GM18526 (cell line): Measurements from ENCODE around the gene ATG101.

ENCODE experiments used
- POLR2A ChIP-seq: IDR thresholded peaks from 3 replicates; pipeline ENCODE4 v1.6.1; 2011; ENCODE audit not compliant: insufficient read length; ENCODE audit errors: extremely low read depth

The ATG101 gene

DNA sequence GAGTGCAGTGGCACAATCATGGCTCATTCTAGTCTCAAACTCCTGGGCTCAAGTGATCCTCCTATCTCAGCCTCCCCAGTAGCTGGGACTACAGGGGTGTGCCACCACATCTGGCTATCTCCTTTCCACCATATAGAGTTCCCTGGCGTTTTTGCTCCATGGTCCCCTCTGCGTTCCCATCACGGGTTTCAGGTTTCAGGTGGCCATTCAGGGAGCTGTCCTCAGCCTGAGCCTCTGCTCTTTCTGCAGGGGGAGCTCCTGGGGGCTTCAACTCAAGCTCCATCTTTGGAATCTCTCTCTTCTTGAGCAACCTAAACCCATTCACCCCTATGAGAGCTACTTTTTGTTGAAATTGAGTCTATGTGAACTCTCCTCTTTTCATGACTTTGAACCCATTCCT is 21.3 kb downstream of the ATG101 start:
- TF ChIP-seq POLR2A, result no peak

DNA sequence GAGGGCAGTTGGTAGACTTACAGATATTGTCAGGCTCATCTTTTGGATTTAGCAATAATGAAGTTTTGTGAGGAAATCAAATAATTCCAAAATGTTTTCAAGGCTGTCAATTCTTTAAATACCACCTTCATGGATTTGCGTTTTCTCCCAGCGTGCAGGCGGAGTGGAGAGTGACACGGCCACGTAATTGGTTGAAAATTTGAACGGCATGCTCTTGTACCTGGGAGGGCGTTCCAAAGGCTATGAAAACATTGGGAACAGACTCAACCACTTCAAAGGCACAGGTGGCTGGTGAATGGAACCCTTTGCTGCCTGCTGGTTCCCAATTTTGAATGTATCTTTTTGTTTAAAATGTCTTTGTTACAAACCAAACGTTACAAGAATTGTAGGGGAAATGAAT is 22.1 kb downstream of the ATG101 start:
- no peak for TF ChIP-seq POLR2A

DNA sequence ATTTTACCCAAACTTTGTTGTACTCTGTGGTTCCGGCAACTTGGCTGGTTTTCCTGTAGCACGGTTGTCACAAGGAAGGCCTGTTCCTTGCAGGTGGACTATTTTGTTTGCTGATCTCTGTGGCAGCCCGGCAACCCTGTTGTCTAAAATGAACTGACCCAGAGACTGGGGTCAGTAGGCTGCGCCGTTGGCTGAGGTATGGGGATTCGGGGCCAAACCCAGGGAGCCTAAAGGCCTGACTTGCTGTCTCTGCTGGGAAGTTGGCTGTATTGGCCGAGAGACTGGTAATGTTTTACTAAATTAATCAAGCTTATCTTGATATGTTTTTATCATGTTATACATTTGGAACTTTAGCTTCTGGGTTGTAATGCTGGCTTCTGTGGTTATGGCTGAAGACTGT is 23.6 kb downstream of the ATG101 start:
- no peak for TF ChIP-seq POLR2A

DNA sequence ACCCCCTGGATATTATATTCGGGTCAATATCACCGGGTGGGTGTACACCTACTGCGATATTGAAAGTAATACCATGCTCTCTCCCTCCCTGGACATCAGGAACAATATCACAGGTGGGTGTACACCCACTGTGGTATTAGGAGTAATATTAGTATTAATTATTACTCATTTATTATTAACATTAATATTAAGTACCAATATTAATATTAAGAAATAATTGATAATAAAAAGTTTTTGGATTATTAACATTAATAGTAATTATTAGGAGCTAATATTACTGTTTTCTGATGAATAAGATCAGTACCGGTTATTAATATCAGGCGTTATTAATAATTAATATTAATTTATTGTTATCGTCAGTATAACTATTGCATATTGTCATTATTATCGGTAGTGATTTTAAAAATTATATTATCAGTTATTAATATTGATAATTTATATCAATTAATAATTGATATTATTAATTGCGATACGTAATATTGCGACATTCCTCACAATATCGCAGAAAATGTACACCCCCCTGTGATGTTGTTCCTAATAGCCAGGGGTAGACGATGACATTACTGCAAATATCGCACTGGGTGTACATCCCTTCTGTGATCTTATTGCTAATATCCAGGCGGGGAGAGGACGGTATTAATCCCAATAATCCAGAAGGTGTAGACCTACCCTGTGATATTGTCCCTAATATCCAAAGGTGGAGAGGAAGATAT is 26.7 kb downstream of the ATG101 start:
- no peak for TF ChIP-seq POLR2A

DNA sequence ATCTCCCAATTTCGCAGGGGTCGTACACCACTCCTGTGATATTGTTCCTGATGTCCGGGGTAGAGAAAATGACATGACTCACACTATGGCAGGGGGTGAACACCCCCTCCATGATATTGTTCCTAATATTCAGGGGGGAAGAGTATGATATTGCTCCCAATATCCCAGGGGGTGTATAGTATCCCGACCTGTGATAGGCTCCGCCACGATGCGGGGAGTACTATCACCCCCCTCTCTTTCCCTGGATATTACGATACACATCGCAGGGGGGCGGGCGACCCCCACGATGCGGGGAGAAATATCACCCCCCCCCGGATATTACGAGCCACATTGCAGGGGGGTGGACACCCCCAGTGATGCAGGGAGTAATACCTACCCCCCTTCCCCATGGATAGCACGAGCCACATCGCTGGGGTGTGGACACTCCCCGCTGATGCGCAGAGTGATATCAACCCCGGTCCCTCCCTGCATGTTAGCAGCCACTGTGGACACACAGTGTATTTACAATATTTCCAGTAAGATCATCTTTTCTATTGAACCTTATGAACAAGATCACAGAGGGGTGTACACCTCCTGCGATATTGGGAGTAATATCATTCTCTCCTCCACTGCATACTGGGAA is 27.4 kb downstream of the ATG101 start:
- no peak for TF ChIP-seq POLR2A

DNA sequence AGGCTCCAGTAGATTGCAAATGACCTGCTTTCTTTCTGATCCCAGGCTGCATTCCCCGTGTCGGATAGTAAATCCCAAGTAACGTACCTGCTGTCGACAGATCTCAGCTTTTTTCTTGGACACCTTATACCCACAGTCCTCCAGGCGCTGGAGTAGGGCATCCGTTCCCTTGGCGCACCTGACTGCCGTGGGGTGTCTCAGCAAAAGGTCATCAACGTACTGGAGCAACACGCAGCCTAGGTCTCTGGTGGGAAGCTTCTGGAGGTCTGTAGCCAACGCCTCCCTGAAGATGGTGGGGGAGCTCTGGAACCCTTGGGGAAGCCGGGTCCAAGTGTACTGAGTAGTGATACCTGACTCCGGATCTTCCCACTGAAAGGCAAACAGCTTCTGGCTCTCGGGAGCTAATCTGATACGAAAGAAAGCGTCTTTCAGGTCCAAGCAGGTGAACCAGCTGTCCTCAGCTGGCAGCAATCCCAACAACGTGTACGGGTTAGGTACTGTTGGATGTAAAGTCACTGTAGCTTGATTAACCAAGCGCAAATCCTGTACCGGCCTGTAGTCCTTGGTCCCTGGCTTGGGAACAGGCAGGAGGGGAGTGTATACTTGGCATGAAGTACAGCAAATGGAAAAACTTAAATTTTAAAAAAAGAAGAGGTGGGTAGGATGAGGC is 48.2 kb downstream of the ATG101 start:
- peak; percentile 8 for TF ChIP-seq POLR2A

DNA sequence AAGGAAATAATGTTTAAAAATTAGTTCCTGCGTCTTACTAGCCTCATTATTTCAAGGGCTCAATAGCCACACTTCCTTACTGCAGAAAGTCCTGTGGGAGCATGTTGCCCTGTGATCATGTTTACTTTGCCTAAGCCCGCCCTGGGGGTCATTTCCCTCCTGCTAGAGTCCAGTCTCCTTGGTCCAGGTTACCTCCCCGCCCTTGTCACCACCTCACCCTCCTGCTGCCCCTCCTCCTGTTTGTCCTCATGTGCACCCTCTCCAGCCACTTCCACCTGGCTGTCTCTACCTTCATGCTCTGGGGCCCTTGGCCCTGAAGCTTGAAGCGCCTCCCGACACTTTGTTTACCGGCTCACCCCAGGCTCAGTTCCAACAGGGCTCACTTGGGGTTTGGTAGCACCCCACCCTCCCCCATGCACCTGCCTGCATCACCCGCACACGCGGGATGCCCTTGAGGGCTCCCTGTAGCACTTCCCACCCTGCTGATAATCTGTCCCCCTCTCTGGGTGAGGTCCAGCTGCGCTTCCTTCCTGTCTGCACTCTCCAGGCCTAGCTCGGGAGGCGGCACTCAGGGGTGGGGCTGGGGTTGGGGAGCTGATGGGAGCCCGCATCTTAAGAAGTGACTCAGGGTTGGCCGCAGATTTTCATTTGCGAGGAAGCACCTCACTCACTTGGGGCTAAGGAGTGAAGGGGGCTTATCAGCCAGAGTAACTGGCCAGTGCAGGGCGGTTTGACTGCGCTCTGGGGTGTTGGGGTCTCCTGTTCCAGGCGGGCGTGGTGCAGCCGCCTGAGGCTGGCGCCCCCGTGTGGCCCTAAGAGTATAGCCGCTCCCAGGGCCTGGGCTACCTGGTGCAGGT is 49.8 kb downstream of the ATG101 start:
- peak; percentile 23 for TF ChIP-seq POLR2A

DNA sequence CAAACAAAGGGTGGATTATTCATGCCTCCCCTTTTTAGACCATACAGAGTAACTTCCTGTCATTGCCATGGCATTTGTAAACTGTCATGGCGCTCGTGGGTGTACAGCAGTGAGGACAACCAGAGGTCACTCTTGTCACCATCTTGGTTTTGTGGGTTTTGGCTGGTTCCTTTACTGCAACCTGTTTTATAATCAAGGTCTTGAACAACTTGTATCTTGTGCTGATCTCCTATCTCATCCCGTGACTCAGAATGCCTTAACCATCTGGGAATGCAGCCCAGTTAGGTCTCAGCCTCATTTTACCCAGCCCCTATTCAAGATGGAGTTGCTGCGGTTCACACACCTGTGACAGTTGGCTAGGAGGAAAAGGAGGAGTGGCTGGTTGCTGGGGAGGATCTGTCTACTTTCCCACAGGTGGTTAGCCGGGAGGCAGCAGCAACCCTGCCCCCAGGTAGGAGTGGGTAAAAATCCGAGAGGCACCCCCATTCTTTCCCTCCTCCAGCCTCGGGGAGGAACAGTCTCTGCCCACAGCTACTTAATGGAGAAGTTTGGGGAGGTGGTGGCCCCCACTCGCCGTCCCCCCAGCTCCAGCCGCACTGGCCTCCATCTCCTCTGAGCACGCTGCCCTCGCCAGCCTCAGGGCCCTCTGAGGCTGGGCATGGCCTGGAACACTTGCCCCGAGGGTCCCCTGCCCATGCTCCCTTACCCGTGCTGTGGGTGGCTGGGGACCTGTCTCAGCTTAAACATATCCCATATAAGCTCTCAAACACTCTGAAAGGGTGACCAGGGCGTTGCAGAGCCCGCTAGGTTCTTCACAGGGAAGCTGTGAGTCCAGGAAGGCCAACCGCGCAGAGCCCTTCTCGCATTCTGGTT is 51.4 kb downstream of the ATG101 start:
- no peak for TF ChIP-seq POLR2A

DNA sequence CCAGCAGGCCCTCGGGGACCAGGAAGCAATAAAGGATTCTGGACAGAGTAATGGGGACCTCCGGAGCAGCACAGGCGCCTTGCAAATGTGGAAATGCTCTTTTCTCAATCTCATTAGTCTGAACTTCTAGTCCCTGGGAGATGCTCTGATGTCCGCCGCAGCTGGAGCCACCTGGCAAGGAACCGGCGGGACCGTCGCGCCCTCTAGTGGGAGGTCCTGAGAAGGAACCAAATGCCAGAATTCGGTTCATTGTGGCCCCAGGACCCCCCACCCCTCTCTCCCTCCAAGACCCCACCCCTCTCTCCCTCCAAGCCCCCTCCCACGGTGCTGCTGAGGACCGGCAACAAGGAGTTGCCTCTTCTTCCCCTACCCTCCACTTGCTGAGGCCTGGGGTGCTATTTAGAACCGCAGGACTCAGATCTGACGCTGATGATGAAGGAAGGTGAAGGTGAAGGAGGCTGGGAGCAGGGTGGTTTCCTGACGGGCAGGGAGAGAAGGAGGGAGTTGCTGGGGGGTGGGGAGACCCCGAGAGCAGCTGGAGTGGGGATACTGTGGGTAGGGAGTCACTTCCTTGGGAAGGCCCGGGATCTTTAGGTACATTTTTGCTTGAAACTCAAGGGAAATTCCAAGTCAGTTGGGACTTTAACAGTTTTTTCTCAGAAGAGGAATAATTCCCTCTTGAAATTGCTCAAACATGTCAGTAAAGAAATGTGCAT is 52.2 kb downstream of the ATG101 start:
- TF ChIP-seq POLR2A, result no peak

DNA sequence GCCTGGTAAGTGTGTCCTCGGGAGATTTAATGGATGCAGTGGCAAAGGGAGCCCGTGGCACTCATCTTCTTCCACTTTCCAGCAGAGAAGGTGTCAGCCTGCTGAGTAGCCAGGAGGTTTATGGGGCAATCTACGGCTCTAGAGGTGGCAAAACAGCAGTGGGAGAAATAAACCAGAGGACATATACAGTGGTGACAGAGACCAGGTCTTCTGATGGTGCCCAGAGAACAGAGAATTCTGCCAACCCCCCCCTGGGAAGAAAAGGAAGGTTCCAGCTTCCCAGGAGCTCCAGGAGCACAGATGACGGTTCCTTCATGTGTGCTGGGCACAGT is 52.7 kb downstream of the ATG101 start:
- TF ChIP-seq POLR2A, result no peak

DNA sequence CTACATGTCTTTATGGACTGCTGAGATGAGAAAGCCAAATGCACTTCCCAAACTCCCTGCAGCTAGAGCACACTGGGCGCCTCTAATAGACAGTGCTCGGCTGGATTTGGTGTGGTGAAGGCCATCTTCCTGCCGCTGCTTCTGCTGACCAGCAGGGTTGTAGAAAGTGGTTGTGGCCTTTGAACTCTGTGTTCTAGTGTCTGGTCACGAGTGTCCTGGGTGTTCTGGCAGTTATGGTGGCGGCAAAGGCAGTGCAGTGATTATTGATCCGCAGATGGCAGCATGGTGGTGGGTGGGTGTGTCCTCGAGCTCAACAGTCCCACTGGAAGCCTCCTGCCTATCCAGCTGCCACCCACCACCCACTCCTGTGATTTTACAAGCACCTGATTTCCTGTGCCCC is 53.1 kb downstream of the ATG101 start:
- no peak for TF ChIP-seq POLR2A

DNA sequence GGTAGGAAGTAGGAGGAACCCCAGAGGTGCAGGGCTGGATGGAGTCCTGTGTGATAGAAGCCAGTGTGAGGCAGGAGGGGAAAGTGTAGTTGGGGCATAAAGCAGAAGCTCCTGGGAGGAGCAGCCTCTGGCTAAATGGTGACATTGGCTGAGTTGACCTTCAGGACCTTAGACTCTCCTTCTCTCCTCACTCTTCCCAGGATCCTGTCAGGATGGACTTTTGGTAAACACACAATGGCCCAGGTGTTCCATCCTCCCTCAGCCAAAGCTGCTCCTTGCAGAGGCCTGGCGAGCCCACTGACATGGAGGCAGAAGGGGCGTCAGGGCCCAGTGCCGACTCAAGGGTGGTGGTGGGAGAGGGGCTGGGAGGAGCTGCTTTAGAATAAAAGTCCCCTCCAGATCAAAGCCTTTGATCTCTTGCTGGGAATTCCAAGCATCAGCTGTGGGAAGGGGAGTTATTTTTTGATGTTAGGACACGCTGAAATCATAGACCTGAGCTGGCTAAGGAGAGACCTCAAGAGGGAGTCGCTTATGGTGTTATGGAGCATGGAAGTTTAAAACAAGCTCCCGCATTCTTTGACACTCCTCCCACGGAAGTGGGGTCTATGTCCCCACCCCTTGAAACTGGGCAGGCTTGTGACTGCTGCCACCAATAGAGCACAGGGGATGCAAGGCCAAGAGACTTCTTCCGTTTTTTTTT is 53.9 kb downstream of the ATG101 start:
- no peak for TF ChIP-seq POLR2A

DNA sequence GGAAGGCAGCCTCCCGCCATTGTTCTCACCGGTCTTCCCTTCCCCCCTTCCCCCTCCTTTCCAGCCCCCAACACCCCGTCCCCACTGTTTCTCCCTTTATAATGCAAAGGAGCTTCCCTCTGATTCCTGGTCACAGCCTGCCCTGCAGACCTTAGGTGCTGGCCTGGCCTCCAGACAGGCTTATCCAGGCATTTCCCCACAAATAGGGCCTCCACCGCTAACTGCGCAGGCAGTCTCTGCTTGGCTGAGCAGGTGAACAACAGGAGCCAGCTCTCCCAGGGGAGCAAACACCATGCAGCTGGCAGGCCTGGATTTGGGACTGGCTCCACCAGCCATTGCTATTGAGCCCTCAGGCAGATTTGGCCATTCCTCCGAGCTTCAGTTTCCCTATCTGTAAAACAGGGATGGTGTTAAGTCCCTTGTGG is 55.7 kb downstream of the ATG101 start:
- TF ChIP-seq POLR2A, result no peak
